Activated T-helper 1 cell treated with Interleukin-2 at 50 U/mL for 16 hours (primary cell): Measurements from ENCODE around the gene TMEM95.
A peak's percentile ranks its signal among the peaks of the same experiment; 100 is the strongest.

Source experiments
- DNase-seq: peaks from one replicate; pipeline ENCODE4 v3.0.0-alpha.2; 2020; ENCODE audit warnings: low read depth

The TMEM95 gene

GRCh38 chr17:7379134-7379533 is 24.2 kb downstream of the TMEM95 start:
- DNase-seq, result no peak

GRCh38 chr17:7380321-7380720 is 25.4 kb downstream of the TMEM95 start:
- no peak for DNase-seq

- no peak for DNase-seq
Measured at GRCh38 chr17:7380855-7381683, 26.1 kb downstream of the TMEM95 start, which contains the start of gene TNK1. TNK1 (plus strand) TSS chr17:7381089; CDS start chr17:7382927, 1,838 bp downstream.

DNA sequence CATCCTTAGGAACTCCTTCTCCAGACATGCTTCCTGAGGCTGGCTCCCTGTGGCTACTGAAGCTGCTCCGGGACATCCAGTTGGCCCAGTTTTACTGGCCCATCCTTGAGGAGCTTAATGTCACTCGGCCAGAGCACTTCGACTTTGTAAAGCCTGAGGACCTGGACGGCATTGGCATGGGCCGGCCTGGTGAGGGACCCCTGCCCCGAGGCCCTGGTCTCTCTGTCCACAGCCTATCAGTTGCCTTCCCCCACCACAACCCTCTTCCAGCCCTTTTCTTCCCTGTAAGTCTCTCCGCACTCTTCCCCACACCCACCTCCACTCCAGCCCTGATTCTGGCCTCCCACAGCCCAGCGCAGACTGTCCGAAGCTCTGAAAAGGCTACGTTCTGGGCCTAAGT is 27.9 kb downstream of the TMEM95 start:
- DNase-seq, result no peak

DNA sequence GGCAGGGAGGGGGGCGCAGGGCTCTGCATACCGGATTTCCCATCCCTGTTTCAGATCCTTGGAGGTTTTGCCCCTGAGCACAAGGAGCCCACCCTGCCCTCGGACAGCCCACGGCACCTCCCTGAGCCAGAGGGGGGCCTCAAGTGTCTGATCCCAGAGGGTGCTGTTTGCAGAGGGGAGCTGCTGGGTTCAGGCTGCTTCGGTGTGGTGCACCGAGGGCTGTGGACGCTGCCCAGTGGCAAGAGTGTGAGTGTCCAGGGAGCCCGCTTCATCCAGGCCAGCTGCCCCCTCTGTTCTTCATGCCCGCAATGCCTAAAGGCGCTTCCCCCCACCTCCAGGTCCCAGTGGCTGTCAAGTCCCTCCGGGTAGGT is 28.4 kb downstream of the TMEM95 start:
- no peak for DNase-seq

DNA sequence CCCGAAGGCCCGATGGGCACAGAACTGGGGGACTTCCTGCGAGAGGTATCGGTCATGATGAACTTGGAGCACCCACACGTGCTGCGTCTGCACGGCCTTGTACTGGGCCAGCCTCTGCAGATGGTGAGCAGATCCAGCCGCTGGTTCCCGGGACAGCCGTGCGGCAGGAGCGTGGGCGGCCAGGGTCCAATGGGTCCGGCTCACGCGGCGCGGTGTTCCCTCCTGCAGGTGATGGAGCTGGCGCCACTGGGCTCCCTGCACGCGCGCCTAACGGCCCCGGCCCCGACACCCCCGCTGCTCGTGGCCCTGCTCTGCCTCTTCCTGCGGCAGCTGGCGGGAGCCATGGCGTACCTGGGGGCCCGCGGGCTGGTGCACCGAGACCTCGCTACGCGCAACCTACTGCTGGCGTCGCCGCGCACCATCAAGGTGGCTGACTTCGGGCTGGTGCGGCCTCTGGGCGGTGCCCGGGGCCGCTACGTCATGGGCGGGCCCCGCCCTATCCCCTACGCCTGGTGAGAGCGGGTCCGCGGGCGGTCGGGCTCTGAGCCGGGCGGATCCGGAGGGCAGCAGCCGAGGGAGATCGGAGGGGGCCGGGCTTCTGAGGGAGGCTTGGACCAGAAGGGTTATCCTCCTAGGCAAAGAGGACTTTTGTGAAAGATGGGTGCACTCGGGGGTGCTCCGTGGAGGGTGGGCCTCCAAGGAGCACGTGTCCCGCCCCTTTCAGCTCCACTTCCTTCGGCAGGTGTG is 29.0 kb downstream of the TMEM95 start:
- peak; percentile 71 for DNase-seq

GRCh38 chr17:7384489-7385081 is 29.6 kb downstream of the TMEM95 start:
- no peak for DNase-seq

GRCh38 chr17:7388856-7389255 is 33.9 kb downstream of the TMEM95 start:
- DNase-seq, result no peak

- DNase-seq, result no peak
Measured at GRCh38 chr17:7389924-7390910, 35.3 kb downstream of the TMEM95 start.

DNA sequence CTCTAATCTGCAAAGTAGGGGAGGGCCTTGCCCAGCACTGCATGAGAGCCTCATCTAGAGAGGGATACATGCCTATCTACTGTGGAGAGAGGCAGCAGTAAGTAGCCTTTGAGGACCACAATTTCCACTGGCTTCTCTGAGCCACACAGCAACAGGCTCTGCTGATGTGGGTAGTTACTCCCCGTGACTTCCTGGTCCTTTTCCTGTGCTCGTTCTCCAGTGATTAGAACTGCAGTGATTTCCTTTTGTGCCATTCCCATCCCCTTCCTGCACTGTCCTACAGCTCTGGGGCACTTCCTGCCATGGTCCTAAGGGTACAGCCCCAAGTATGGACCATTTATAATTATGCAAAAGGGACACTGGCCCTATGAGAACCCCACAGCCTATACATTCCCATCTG is 36.4 kb downstream of the TMEM95 start:
- DNase-seq, result no peak

DNA sequence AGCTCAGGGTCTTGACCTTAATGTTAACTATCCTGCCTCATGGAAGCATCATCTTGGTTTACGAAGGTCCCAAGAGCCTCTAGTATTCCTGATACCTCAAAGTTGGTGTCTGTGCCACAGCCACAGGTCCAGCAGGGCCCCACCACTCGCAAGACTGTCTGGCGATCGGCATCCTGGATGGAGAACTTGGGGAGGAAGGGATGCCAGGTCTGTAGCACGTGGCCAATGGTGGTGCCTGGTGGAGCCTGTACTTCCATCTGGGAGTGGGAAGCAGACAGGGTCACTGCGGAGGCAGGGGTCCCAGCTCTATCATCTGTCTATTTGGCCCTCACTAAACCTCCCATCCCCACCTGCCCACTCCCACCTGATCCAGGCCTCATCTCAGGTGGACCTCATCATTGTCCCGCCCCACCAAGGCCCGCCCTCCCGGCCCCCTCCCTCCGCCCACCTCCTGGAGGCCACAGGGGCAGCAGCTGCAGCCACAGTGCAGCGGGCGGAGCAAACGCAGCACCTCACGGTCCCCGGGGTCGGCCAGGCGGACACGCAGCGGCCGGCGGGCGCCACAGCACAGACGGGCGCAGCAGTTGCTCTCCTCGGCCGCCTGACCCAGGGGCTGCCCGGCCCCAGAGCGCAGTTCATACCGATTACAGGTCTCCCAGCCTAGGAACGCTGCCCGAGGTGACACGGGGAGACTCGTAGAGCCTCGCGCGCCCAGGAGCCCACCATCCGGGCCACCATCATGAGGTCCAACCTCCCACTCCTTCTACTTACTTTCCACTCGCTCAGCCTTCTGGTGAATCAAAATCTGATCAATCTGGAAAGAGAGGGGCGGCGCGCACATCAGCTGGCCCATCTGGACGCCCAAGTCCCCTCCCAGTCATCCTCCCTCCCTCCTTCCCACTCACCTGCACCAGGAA is 38.0 kb downstream of the TMEM95 start:
- no peak for DNase-seq

DNA sequence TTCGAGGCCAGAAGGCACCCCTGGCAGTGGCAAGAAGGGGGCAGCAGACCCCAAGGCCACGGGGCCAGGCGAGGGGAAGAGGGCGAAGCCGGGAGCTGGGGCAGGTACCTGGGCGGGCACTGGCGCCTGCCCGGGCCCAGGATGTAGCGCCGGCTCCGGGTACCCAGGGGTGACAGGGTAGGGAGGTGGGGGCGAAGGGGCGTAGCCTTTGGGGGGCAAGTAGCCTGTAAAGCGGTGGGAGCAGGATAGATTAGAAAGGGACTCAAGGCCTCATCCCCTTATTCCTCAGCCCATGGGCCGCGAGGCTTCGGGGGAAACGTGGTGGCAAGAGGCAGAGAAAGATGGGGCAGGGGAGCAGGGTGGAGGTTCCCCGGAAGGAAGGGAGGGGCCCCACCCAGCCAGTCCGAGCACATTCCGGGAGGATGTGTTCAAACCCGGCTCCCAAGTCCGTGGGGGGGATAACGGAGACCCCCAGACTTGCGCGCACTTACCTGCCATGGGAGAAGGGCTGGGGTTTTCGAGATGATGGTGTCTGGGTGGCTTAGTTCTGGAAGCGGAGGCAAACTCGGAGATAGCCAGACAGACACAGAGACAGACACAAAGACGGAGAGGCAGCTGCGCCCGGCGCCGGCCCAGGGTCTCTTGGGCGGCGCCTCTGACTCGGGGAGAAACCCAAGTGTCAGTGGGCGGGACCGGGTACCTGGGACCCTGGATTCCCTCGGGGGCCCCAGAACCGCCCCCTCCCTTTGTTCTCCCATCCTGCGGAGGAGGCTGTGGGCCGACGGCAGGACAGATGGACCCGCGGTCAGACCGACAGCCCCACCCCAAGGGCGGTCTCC is 38.9 kb downstream of the TMEM95 start:
- peak; percentile 52 for DNase-seq

DNA sequence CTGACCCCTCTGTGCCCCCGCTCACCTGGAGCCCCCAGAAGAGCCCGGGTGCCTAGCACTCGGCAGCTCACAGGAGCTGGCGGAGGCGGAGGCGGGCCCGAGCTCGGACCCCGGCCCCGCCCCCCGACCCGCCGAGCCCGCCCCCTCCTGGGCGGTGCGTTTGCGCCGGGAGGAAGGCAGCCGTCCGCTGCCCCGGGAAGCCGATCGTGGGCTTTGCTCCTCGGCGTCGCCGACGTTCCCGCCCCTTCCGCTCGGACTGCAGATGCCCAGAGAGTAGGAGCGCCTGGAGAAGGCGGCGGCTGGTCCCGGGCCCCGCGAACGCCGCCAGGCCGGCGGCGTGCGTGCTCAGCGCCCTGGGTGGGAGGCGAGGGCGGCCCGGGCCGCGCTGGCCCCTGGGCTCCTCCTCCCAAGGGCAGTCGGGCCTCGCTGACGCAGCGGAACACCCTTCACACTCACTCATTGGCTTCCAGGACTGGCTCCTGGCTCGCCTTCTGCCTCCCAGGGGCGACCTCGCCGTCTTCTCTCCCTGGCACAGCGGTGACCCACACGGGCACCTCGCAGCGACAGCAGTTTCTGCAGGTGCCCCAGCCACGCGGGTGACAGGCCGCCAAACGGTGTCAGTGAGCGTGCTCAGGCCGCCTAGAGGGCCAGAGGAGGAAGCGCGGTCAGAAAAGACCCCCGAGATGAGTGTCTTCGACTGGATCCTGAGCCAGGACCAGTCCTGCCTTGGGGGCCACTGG is 39.7 kb downstream of the TMEM95 start, which contains the start of gene PLSCR3:
PLSCR3 (minus strand) TSS at position 74 of the 740 bp plus-strand sequence. CDS start 415 bp downstream, outside the sequence.
- DNase-seq, result peak; percentile 75

DNA sequence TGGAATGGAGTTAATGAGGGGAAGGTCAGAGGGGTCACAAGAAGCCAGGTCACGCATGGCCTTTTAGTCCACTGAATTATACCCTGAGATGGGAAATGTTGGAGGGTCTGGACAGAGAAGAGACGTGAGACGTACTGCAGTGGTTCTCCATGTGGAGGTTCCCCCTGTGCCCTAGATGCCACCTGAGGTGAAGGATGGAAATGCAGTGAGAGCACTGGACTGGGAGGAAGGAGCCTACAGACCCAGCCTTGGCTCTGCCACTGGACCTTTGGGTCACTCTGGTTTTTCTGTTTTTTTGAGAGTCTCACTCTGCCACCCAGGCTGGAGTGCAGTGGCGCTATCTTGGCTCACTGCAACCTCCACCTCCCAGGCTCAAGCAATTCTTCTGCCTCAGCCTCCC is 41.2 kb downstream of the TMEM95 start:
- DNase-seq, result no peak

- no peak for DNase-seq
Measured at GRCh38 chr17:7398612-7399011, 43.7 kb downstream of the TMEM95 start.

GRCh38 chr17:7403043-7403726 is 48.2 kb downstream of the TMEM95 start:
- no peak for DNase-seq

DNA sequence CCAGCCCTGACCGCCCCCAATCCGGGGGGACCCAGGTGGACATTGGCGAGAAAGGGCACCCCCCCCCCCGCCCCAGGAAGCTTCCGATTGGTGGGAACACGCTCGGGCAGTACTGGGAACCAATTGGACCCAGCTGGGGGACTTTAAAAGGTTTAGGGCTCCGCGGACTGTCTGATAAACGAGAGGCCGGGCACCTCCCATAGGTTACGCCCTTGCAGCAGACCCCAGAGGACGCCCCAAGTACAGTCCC is 48.7 kb downstream of the TMEM95 start:
- DNase-seq, result no peak

GRCh38 chr17:7403977-7404736 is 49.2 kb downstream of the TMEM95 start, which contains the start of gene TMEM256:
TMEM256 (minus strand) TSS chr17:7404097; CDS start chr17:7404084, 13 bp downstream.
- DNase-seq, result peak; percentile 89
